CD4-positive, alpha-beta T cell treated with Interleukin-4 for 1 hour (primary cell): ENCODE results near the gene RPS14.
A peak's percentile ranks its signal among the peaks of the same experiment; 100 is the strongest.
"Not testable (repeated sequence)": the region's sequence is repeated elsewhere in the genome, so short reads cannot be mapped to it uniquely, and the experiment has no call there.

Experiments
- DNase-seq, 2 donors: peaks; one replicate each; pipeline ENCODE4 v3.0.0-alpha.2; 2020 to 2022

Gene RPS14

GRCh38 chr5:150443242-150444075, 6.1 kb downstream of the RPS14 start:
- DNase-seq = no peak

DNA sequence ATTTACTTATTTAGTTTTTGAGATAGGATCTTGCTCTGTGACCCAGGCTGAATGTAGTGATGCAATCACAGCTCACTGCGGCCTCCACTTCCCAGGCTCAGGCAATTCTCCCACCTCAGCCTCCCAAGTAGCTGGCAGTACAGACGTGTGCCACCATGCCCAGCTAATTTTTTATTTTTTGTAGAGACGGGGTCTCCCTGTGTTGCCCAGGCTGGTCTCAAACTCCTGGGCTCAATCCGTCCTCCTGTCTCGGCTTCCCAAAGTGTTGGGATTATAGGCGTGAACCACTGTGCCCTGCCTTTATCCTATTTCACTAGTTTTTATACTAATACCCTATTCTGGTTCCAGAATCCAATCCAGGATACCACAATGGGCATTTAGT, 6.8 kb downstream of the RPS14 start:
- no peak for DNase-seq

DNA sequence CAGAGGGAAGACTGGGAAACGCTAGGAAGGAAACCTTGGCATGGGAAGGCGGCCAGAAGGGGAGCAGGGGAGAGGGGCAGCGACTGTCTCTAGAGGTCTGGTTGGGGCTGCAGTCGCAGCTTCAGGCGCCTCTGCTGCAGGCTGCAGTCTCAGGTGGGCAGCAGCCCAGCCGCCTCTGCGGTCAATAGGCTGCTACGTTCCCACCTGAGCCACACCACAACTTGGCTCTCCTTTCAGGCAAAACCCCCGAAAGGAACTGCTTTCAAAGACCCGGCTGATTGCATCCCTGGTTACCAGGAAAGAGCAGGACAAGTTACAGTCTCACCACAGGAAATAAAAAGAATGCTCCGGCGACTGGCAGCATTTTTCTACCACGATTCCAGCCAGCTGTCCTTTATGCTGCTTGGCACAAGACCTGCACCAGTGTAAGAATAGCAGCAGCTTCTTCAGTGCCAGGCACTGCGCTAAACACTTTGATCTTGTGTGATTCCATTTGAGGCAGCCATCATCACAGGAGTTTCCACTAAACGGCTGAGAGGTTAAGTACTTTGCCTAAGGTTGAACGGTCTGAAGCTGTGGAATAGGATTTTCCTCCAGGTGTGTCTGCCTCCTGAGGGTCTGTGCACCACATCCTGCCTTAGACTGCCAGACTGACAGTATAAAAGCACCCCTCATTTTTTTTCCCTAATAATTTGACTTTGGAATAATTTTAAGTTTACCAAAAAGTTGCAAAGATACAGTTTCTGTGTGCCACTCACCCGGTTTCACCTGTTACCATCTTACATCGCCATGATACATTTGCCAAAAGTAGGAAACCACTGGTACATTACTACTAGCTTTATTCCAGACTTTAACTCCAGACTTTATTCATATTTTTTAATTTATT, 7.5 kb downstream of the RPS14 start:
- DNase-seq = no peak

- no peak for DNase-seq
Observed at GRCh38 chr5:150440948-150441812, 8.4 kb downstream of the RPS14 start.

DNA sequence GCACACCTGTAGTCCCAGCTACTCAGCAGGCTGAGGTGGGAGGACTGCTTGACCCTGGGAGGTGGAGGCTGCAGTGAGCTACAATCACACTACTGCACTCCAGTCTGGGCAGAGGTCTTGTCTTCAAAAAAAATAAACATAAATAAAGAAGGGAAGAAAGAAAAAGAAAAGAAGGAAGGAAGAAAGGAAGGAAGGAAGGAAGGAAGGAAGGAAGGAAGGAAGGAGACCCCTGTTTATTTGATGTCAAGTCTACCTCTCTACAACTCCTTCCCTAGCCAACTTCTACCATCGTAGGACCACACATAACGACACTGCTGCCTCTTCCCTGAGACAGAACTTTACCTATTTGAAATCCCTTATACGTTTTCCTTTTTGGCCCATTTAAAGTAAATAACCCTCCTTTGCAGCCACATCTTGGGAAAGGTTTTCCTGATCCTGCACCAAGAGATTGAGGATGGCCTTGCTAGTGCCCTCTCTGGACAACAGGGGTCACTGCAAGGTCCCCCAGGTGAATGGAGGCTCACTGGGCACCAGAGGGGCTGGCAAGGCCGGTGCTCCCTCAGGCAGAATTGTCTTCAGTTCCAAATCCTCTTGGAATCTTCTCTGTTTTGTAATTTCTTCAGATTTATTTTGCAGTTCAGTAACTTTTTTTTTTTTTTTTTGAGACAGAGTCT, 10.5 kb downstream of the RPS14 start:
- DNase-seq = no peak

DNA sequence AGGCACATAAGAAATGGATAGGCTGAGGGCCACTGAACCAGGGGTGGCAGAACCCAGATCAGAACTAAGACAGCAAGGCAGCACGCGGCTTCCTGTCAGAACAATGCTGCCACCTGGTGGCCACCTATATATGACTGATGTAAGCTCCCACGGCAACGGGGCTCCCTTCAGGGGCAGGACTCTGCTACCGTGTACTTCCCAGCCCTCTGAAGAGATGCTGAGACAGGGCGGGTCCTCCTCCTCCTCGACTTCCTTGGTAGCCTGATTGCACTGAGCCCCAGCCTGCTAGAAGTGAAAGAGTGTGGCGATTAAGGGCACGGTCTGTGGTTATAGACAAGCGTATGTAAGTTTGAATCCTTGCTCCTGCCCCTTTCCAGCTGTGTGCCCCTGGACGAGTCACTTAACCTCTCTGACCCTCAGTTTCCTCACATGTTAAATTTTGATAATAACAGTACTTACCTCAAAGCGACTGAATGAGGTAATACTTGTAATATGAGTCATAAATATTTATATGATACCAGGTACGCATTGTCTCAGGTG, 13.3 kb downstream of the RPS14 start:
- peak; percentile 92 for DNase-seq

GRCh38 chr5:150434464-150434863, 15.1 kb downstream of the RPS14 start:
- DNase-seq = no peak

DNA sequence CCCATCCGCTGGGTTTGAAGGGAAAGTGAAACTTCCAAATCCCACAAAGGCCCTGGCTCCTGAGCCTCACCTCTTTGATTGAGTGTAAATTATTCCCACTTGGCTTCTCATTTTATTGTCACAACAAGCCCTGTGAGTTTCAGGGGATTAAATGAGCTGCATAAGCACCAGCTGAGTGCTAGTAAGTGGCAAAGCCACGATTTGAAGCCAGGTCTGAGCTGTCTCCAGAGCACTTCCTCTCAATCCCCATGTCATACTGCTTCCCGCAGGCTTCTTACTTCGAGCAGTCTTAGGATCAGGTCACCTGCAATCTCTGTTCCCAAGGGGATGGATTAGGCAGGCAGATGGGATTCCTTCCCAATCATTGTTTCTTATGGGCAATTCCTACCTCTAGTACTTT, 18.0 kb downstream of the RPS14 start:
- no peak for DNase-seq

GRCh38 chr5:150431048-150431447, 18.5 kb downstream of the RPS14 start:
- DNase-seq = no peak

GRCh38 chr5:150429410-150429873, 20.1 kb downstream of the RPS14 start:
- peak; percentile 13 to 71 for DNase-seq

GRCh38 chr5:150428978-150429377, 20.6 kb downstream of the RPS14 start:
- no peak for DNase-seq

DNA sequence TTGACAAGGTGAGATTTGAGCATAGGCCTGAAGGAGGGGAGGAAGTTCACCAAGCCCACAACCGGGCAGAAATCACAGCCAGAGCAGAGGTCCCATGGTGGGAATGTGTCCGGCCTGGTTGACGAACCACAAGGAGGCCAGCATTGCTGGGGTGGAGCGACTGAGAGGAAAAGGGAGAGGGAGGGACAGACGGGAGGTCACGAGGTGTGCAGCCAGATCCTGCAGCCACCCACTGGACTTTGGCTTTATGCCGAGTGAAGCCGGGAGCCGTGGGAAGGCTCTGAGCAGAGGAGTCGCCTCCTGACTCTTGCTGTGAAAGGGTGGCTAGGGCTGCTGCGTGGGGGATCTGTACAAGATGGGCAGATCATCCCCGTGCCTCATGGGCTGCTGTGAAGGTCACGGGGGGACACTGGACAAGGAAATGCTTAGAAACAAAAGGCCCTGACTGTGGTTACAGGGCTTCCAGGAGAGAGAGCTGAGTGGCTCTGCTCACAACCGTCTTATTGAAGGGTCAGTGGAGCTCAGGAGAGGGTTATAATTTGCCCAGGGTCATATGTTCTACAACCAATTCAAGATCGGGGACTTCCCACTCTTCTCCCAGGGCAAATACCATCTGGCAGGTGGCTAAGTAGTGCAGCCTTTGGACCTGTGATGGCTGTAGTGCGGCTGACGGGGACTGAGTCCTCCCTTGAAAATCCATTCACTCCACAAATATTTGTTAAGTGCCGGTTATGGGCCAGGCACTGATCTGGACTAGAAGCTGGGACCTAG, 21.2 kb downstream of the RPS14 start:
- no peak for DNase-seq

- not testable (repeated sequence) for DNase-seq
Observed at GRCh38 chr5:150426165-150426564, 23.4 kb downstream of the RPS14 start.

- DNase-seq = no peak
Observed at GRCh38 chr5:150422758-150423157, 26.8 kb downstream of the RPS14 start.

- DNase-seq = no peak
Observed at GRCh38 chr5:150422075-150422474, 27.5 kb downstream of the RPS14 start.

GRCh38 chr5:150419630-150420270, 29.8 kb downstream of the RPS14 start:
- DNase-seq = peak; percentile 23 to 71

DNA sequence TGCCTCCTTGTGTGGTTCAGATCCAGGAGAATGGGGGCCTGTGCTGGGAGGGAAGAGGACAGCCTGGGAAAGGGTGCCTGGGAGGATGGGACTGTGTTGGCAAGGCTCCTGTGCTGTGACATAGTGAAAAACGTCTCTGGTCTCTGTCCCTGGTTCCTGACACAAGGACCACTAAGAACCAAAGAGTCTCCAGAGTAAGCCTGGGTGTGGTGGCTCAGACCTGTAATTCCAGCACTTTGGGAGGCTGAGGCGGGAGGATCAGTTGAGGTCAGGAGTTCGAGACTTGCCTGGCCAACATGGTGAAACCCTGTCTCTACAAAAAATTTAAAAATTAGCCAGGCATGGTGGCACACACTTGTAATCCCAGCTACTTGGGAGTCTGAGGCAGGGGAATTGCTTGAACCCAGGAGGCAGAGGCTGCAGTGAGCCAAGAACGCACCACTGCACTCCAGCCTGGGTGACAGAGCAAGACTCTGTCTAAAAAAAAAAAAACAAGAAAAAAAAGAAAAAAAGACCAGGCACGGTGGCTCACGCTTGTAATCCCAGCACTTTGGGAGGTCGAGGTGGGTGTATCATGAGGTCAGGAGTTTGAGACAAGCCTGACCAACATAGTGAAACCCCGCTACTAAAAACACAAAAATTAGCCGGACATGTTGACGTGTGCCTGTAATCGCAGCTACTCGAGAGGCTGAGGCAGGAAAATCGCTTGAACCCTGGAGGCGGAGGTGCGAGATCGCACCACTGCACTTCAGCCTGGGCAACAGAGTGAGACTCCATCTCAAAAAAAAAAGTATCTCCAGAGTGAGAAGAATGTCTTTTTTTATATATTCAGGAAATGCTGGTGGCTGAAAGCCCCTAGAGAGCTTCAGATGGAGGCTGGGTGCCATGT, 35.4 kb downstream of the RPS14 start:
- peak in 1 of 2 donors; percentile 9 for DNase-seq

DNA sequence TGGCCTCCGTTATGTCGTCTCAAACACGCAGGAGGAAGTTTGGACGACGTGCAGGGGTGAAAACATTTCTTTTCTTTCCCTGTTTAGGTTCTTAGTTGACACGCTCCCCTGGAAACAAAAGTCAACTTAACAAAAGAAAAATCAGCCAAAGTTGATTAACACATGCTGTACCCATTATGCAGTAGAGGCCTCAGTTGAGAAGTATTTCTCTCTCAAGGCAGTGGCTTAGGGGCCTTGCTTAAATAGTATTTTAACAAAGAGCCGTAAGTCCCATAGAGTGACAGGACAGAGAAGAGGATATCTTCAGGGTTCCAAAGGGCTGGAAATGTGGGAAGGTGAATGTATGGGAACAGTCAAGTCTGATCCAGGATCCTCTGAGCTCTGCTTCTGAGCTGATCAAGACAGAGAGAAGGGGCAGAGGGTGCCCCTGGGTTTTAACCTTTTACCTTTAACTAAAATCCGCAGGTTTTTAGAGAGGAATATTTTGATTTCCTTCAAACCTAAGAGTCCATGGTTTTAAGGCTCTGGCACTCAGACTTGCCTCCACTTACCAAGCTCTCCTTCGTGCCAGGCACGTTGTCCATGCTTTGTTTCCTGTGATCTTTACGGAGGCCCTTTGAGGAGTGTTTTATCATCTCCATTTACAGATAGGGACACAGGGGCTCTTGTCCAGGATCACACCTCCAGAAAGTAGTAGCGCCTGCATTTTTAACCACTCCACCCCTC, 36.2 kb downstream of the RPS14 start:
- no peak for DNase-seq
